GM18951 (cell line): ENCODE measurements around the gene SLC9C1.

Source experiments
- POLR2A ChIP-seq: IDR thresholded peaks from 4 replicates; pipeline ENCODE4 v1.6.1; 2011; ENCODE audit warnings: mild to moderate bottlenecking; ENCODE audit not compliant: insufficient read length, insufficient read depth; ENCODE audit errors: extremely low read depth
- in situ Hi-C: fragments of 300-500 bp; cut with MboI; formaldehyde crosslinking; loops from one replicate; pipeline ENCODE4 v1.12.0; 2022; ENCODE audit warnings: low sequenced_read_pairs, mixed read lengths, inconsistent platforms; ENCODE audit not compliant: unreplicated experiment

The SLC9C1 gene

GRCh38 chr3:112327371-112327951, 33.4 kb upstream of the SLC9C1 start:
- in situ Hi-C loops: loop anchor here (10.0 kb wide), 1 partner anchor 213 kb away; no protein-coding TSS in a partner anchor
- no peak for TF ChIP-seq POLR2A

- in situ Hi-C loops: loop anchor here (10.0 kb wide), 1 partner anchor 207 kb away; no protein-coding TSS in a partner anchor
- no peak for TF ChIP-seq POLR2A
These were observed 28.0 kb upstream of the SLC9C1 start for GRCh38 chr3:112321867-112322652.

GRCh38 chr3:112320691-112321090, 26.7 kb upstream of the SLC9C1 start:
- in situ Hi-C loops: loop anchor here (10.0 kb wide), 1 partner anchor 206 kb away; no protein-coding TSS in a partner anchor
- TF ChIP-seq POLR2A: no peak

- no peak for TF ChIP-seq POLR2A
- in situ Hi-C loops: loop anchor here (10.0 kb wide), 1 partner anchor 205 kb away; no protein-coding TSS in a partner anchor
These were observed 25.7 kb upstream of the SLC9C1 start for GRCh38 chr3:112319516-112320276.

GRCh38 chr3:112315791-112316190, 21.8 kb upstream of the SLC9C1 start:
- in situ Hi-C loops: no loop called here

GRCh38 chr3:112314649-112315048, 20.6 kb upstream of the SLC9C1 start:
- in situ Hi-C loops: no loop called here
- TF ChIP-seq POLR2A: no peak

More at GRCh38 chr3:112315791-112316190, 21.8 kb upstream of the SLC9C1 start:
- TF ChIP-seq POLR2A: no peak

GRCh38 chr3:112308151-112308911, 14.3 kb upstream of the SLC9C1 start:
- in situ Hi-C loops: no loop called here

GRCh38 chr3:112307557-112307956, 13.5 kb upstream of the SLC9C1 start:
- in situ Hi-C loops: no loop called here
- no peak for TF ChIP-seq POLR2A

More at GRCh38 chr3:112308151-112308911, 14.3 kb upstream of the SLC9C1 start:
- TF ChIP-seq POLR2A: no peak

GRCh38 chr3:112306825-112307224, 12.8 kb upstream of the SLC9C1 start:
- in situ Hi-C loops: no loop called here
- TF ChIP-seq POLR2A: no peak

- in situ Hi-C loops: no loop called here
- TF ChIP-seq POLR2A: no peak
These were observed 10.6 kb upstream of the SLC9C1 start for GRCh38 chr3:112304611-112305010.

GRCh38 chr3:112303764-112304325, 9.8 kb upstream of the SLC9C1 start:
- in situ Hi-C loops: no loop called here
- no peak for TF ChIP-seq POLR2A

- no peak for TF ChIP-seq POLR2A
- in situ Hi-C loops: no loop called here
These were observed 9.1 kb upstream of the SLC9C1 start for GRCh38 chr3:112302881-112303763.
